Testis (tissue), 2 donors: ENCODE measurements around the gene FRMD5.

ENCODE experiments used
- POLR2A ChIP-seq: fragments of 450-650 bp; IDR thresholded peaks from one replicate; pipeline ENCODE4 v1.6.1; 2017; ENCODE audit warnings: antibody characterized with exemption, mild to moderate bottlenecking, moderate library complexity
- TF ChIP-seq, protein P1 (sequence below), 3 experiments: fragments of 450-650 bp in 2 of 3; fragments of 200-600 bp in 1 of 3; sonication (generic) in 1 of 3; IDR thresholded peaks; one replicate each; pipeline ENCODE4 v1.5.1; 2016 to 2019; ENCODE audit warnings: antibody characterized with exemption in 3 of 3, mild to moderate bottlenecking in 2 of 3, moderate library complexity in 1 of 3

DNA sequence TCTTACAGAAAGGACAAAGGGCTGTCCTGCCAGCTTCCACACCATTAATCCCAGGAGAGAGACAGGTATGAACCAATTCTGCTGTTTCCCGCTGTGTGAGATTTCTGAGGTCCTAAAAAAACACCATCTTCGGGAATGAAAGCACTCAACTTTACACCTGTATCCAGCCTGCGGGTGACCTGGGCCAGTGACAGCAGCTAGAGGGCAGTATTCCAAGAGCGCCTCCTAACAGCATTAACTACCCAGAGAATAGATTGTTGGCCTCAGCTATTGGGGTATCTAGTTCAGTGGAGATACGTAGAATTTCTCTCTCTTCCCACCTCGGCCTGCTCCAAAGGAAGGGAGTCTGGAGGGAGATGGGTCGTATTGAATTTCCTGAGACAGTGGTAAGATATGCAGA is 313.1 kb downstream of the FRMD5 start:
- TF ChIP-seq, protein P1, sequence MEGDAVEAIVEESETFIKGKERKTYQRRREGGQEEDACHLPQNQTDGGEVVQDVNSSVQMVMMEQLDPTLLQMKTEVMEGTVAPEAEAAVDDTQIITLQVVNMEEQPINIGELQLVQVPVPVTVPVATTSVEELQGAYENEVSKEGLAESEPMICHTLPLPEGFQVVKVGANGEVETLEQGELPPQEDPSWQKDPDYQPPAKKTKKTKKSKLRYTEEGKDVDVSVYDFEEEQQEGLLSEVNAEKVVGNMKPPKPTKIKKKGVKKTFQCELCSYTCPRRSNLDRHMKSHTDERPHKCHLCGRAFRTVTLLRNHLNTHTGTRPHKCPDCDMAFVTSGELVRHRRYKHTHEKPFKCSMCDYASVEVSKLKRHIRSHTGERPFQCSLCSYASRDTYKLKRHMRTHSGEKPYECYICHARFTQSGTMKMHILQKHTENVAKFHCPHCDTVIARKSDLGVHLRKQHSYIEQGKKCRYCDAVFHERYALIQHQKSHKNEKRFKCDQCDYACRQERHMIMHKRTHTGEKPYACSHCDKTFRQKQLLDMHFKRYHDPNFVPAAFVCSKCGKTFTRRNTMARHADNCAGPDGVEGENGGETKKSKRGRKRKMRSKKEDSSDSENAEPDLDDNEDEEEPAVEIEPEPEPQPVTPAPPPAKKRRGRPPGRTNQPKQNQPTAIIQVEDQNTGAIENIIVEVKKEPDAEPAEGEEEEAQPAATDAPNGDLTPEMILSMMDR (IDR thresholded peaks at IDR 0.05), result peak; percentile 7 to 39 (median 9)
- TF ChIP-seq POLR2A, result no peak
